SU-DHL-6 (cell line): Measurements from ENCODE around the gene RANBP3.

Experiments
- H2AFZ ChIP-seq: fragments of 200-600 bp; sonication (generic); 2 replicates; pipeline ENCODE4 v1.6.1; 2014; ENCODE audit warnings: low read depth, mild to moderate bottlenecking, moderate library complexity, mixed read lengths, antibody characterized with exemption, low read length; ENCODE audit not compliant: severe bottlenecking
- H3F3A ChIP-seq: fragments of 200-600 bp; shearing (Covaris generic); 2 replicates; pipeline ENCODE4 v1.6.0; 2016; ENCODE audit warnings: antibody characterized with exemption, mild to moderate bottlenecking; ENCODE audit not compliant: insufficient read depth
- H3K27ac ChIP-seq: fragments of 200-600 bp; sonication (generic); 2 replicates; pipeline ENCODE4 v1.5.1; 2016; ENCODE audit warnings: low read depth, mild to moderate bottlenecking, low read length, moderate library complexity, mixed read lengths
- H3K27me3 ChIP-seq: fragments of 200-600 bp; sonication (generic), shearing (Covaris generic); 2 replicates; pipeline ENCODE4 v1.6.0; 2014; ENCODE audit warnings: mild to moderate bottlenecking, low read length
- H3K36me3 ChIP-seq: fragments of 200-600 bp; sonication (generic); 2 replicates; pipeline ENCODE4 v1.6.1; 2014; ENCODE audit warnings: mild to moderate bottlenecking, low read length, mixed read lengths
- H3K4me2 ChIP-seq: fragments of 300-600, 200-600 bp; shearing (Covaris generic), sonication (generic); 2 replicates; pipeline ENCODE4 v1.6.0; 2014; ENCODE audit warnings: low read length, low read depth, mild to moderate bottlenecking; ENCODE audit not compliant: poor library complexity, severe bottlenecking
- H3K4me3 ChIP-seq: fragments of 200-600 bp; sonication (generic); 2 replicates; pipeline ENCODE4 v1.5.1; 2014; ENCODE audit warnings: antibody characterized with exemption, low read length, mild to moderate bottlenecking, mixed read lengths; ENCODE audit not compliant: insufficient read depth, poor library complexity, severe bottlenecking
- H3K79me2 ChIP-seq: fragments of 200-600 bp; sonication (generic); 2 replicates; pipeline ENCODE4 v1.6.1; 2014; ENCODE audit warnings: mild to moderate bottlenecking, low read length, moderate library complexity; ENCODE audit not compliant: insufficient read depth
- H3K9ac ChIP-seq: fragments of 200-600 bp; sonication (generic); 2 replicates; pipeline ENCODE4 v1.7.0; 2014; ENCODE audit warnings: mild to moderate bottlenecking, low read length
- H3K9me2 ChIP-seq: fragments of 200-600 bp; sonication (generic); replicated peaks from 2 replicates; pipeline ENCODE4 v1.6.1; 2014; ENCODE audit warnings: low read length; ENCODE audit not compliant: insufficient read depth
- H3K9me3 ChIP-seq: fragments of 200-600 bp; sonication (generic); 2 replicates; pipeline ENCODE4 v1.6.1; 2014; ENCODE audit warnings: low read length, mixed read lengths; ENCODE audit not compliant: insufficient read depth
- H4K20me1 ChIP-seq: fragments of 200-600 bp; sonication (generic); 2 replicates; pipeline ENCODE4 v1.6.1; 2014; ENCODE audit warnings: low read depth, mild to moderate bottlenecking, antibody characterized with exemption, low read length, moderate library complexity, mixed read lengths
- CTCF ChIP-seq: fragments of 200-600 bp; sonication (generic); IDR thresholded peaks from one replicate; pipeline ENCODE4 v1.5.1; 2017; ENCODE audit warnings: antibody characterized with exemption, mild to moderate bottlenecking, low read length, moderate library complexity; ENCODE audit not compliant: insufficient read depth, poor library complexity, severe bottlenecking
- EZH2phosphoT487 ChIP-seq: fragments of 200-600 bp; sonication (generic), shearing (Covaris generic); conservative IDR thresholded peaks from 2 replicates; pipeline ENCODE4 v1.6.1; 2018; ENCODE audit warnings: mild to moderate bottlenecking, antibody characterized with exemption, low read length, moderate library complexity, mixed read lengths

The RANBP3 gene

DNA sequence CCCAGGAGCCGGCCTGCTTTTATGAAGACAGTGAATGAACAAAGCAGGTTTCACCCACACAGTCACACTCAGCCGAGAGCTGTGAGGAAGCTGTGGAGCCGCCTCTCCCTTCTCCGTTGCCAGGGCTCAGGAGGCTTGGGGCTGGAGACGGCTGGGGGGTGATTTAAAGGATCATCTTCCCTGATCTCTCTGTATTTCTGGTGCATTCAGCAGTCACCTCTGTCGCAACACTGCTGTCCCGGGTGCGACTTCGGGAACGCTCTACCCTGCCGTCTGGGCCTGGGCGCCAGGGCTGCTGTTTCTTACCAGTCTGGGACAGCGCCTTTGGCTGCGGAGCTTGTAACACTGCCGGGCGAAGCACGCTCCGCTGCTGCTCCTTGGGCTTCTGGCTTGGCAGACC lies 45.8 kb downstream of the RANBP3 start:
- no peak overlapping the region for H3K4me3 ChIP-seq
- no peaks in the 10 kb centered on the region; the same call in 1 of the 2 replicates for H3K79me2 ChIP-seq
- H4K20me1 ChIP-seq = no peaks in the 10 kb centered on the region
- H3K36me3 ChIP-seq = no peaks in the 10 kb centered on the region
- no peak overlapping the region for H3K27ac ChIP-seq
- no peaks in the 10 kb centered on the region for H3K27me3 ChIP-seq
- no peak for TF ChIP-seq EZH2phosphoT487
- TF ChIP-seq CTCF = no peak
- H3K9ac ChIP-seq = no peak overlapping the region
- H3K9me2 ChIP-seq = no peaks in the 10 kb centered on the region
- H3K4me2 ChIP-seq = no peak overlapping the region
- H3K9me3 ChIP-seq = no peaks in the 10 kb centered on the region
- no peak overlapping the region for H2AFZ ChIP-seq
- no peaks in the 10 kb centered on the region for H3F3A ChIP-seq

DNA sequence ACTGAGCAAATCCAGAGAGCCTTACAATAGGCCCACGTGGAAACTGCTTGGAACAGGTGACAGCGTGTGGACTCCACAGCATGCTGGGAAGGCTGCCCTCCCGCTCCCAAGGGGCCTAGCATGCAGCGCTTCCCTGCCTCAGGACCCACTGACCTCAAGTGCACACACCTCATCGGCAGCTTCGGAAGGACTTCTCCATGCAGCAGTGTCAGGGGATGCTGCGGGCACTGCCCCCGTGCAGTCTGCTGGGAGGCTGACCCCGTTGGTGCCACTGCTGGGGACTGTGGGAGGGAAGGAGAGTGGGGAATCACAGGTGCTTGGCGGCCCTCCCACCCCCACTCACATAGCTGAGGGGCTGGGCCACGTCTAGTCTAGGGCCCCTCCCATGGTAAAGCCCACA lies 46.7 kb downstream of the RANBP3 start:
- H3K27ac ChIP-seq = no peak overlapping the region
- H3K36me3 ChIP-seq = no peaks in the 10 kb centered on the region
- no peaks in the 10 kb centered on the region for H3K9me2 ChIP-seq
- no peak overlapping the region for H3K9ac ChIP-seq
- H3K4me2 ChIP-seq = no peak overlapping the region
- H3K27me3 ChIP-seq = no peaks in the 10 kb centered on the region
- H2AFZ ChIP-seq = no peak overlapping the region
- no peak for TF ChIP-seq EZH2phosphoT487
- no peak for TF ChIP-seq CTCF
- H3F3A ChIP-seq = no peaks in the 10 kb centered on the region
- no peaks in the 10 kb centered on the region for H4K20me1 ChIP-seq
- no peaks in the 10 kb centered on the region; the same call in 1 of the 2 replicates for H3K79me2 ChIP-seq
- no peaks in the 10 kb centered on the region for H3K9me3 ChIP-seq
- no peak overlapping the region for H3K4me3 ChIP-seq

DNA sequence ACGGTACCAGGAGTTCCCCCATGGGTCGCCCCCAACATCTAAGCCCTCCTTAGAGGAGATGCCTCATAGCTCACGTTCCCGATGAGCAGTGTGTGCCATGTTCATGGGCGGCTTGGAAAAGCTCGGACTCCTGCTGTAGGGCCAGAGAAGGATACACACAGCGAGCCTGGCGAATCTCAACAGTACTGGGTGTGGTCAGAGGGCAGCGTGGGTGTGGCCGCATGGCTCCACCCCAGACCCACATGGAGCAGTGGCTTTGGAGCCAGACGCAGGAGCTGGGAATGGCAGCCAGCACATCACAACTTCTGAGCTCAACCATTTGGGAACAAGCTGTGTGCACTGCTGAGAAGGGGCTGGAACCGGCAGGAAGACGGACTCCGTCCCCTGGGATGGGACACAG lies 48.3 kb downstream of the RANBP3 start:
- Histone ChIP-seq H3K4me2 (no peak overlapping the region), H3K27me3 (no peaks in the 10 kb centered on the region), H3K4me3 (no peak overlapping the region), H3K9ac (no peak overlapping the region), H3K27ac (no peak overlapping the region), H3K36me3 (0 out of 2 replicates have a peak, but pooled peaks cover 5% of the 10 kb centered on the region), H3K9me3 (no peaks in the 10 kb centered on the region), H2AFZ (no peak overlapping the region), H4K20me1 (no peaks in the 10 kb centered on the region), H3K9me2 (no peaks in the 10 kb centered on the region), H3K79me2 (no peaks in the 10 kb centered on the region), H3F3A (no peaks in the 10 kb centered on the region)
- TF ChIP-seq EZH2phosphoT487 = no peak
- TF ChIP-seq CTCF = no peak

GRCh38 chr19:5929179-5929578 lies 48.8 kb downstream of the RANBP3 start:
- H3K27ac ChIP-seq = no peak overlapping the region
- H3K4me3 ChIP-seq = no peak overlapping the region
- H4K20me1 ChIP-seq = no peaks in the 10 kb centered on the region
- no peak overlapping the region for H2AFZ ChIP-seq
- no peak overlapping the region for H3K4me2 ChIP-seq
- no peaks in the 10 kb centered on the region for H3F3A ChIP-seq
- 0 out of 2 replicates have a peak, but pooled peaks cover 5% of the 10 kb centered on the region for H3K36me3 ChIP-seq
- H3K9me2 ChIP-seq = no peaks in the 10 kb centered on the region
- TF ChIP-seq EZH2phosphoT487 = no peak
- no peak overlapping the region for H3K9ac ChIP-seq
- H3K79me2 ChIP-seq = no peaks in the 10 kb centered on the region
- H3K27me3 ChIP-seq = no peaks in the 10 kb centered on the region
- H3K9me3 ChIP-seq = no peaks in the 10 kb centered on the region
